C4-2B (cell line): ENCODE results near the gene CEACAM20.

ENCODE experiments used
- CTCF ChIP-seq: fragments of 450-650 bp; conservative IDR thresholded peaks from 2 replicates; pipeline ENCODE4 v1.5.1; 2017; ENCODE audit warnings: mild to moderate bottlenecking
- ZFX ChIP-seq: fragments of 450-650 bp; IDR thresholded peaks from 2 replicates; pipeline ENCODE4 v1.6.1; 2017

GRCh38 chr19:44544031-44544430 lies 14.6 kb upstream of the CEACAM20 start:
- TF ChIP-seq CTCF (no peak), ZFX (no peak)
